ENCODE results near the gene BORCS5. TPM values are rescaled to one million over a fixed set of nuclear protein-coding genes. Genes with fewer than 3 reads are reported as not detected.
A peak's percentile ranks its signal among the peaks of the same experiment; 100 is the strongest.
"Not testable (repeated sequence)": the region's sequence is repeated elsewhere in the genome, so short reads cannot be mapped to it uniquely, and the experiment has no call there.

The BORCS5 gene
- total RNA-seq, 1 donor from 2014 or later, result 8.3 TPM

DNA sequence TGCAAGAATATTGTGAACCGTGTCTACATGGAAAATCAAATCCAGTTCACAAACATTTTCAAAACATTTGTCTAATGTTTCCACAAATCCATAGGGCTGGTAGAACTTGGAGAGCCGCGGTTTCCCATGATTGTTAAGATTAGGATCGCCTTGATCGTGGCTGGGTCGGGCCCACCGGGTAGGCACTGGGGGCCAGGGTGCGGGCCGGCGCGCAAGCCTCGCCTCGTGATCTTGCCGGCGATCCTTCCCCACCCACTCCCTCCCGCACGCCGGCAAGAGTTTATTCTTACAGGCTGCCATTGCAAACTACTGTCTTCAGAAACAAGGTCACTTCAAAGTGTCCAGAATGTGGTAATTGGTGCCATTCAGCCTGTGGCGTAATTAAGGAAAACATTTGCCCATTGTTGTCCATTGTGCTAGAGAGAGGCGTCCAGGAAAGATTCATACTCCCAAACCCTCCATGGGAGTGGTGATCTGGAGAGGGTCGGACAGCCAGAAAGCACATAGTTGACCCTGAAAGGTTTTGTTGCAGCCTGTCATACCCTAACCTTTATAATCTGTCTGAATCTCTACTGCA lies 95.5 kb downstream of the BORCS5 start:
- ATAC-seq (no peak), DNase-seq (ENCODE audit: low spot score) (no peak)

DNA sequence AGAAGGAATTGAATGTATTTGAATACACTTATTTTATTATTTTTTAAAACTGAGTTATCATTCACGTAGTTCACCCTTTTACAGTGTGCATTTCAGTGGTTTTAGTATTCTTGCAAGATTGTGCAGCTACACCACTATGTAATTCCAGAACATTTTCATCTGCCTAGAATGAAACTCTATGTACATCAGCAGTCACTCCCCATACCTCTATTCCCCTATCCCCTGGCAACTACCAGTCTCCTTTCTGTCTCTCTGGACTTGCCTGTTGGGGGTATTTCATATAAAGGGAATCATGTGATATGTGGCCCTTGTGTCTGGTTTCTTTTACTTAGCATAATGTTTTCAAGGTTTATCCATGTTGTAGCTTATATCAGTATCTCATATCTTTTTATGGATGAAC lies 96.8 kb downstream of the BORCS5 start:
- DNase-seq (ENCODE audit: low spot score) (no peak), ATAC-seq (no peak)

DNA sequence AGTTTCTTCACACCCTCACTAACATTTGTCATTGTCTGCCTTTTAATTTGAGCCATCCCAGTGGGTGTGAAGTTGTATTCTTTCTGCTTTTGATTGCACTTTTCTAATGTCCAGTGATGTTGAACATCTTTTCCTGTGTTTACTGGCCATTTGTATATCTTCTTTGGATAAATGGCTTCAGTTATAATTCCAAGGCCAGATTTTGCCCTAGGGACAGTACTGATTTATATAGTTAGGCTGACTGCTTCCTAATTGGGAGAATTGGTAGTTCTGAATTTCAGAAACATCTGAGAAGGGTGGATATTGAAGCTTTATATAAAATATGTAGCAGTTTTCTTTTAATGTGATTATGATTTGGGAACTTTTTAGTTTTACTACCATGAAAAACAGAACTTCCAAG lies 97.4 kb downstream of the BORCS5 start:
- ATAC-seq (no peak), DNase-seq (ENCODE audit: low spot score) (no peak)

DNA sequence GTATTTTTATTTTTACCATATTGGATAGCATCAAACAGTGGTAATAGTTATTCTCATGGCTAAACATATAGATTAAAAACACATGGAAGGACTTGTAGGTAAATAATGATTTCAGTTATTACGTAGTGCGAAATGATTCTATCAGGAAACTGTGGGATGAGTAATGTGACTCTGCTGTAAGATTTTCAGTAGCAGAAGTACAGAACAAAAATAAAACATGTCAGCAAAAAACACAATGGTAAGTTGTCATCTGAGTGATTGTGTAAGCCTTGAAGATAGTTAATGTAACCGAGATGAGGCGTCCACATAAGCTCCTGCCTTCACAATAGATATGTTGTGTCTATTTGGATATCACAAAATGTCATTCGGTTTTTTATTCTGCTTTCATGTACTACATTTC lies 99.8 kb downstream of the BORCS5 start:
- ATAC-seq (peak; percentile 19), DNase-seq (ENCODE audit: low spot score) (no peak)

DNA sequence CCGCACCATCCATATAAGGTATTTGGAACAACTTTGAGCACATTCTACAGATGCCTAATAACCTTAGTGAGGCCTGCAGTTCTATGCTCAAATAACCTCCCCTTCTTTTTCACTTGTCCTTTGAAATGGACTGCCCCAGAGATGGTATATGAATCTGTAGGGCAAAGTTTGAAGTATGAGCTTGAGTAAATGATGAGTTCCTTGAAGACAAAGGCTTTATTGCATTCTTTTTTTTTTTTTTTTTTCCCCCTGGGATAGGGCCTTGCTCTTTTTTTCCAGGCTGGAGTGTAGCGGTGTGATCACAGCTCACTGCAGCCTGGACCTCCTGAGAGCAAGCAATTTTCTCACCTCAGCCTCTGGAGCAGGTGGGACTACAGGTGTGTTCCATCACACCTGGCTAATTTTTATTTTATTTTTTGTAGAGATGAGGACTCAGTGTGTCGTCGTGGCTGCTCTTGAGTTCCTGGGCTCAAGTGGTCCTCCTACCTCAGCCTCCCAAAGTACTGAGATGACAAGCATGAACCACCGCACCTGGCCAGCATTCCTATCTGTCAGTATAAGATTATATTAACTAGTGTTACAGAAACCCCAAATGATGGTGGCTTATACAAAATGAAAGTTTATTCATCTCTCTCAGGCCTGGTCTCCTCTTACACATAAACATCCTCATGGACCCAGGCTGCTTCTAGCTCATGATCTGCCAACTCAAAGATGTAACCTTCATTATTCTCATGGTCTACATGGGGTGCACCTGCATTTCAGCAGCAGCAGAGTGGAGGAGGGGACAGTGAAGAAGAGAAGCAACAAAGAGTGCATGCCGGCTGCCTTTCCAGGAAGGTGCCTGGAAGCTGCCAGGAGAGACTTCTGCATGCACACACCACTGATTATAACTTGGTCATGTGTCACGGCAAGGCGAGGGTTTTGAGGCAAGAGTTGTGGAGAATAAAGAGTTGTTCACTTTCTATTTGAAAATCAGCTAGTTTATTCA lies 104.4 kb downstream of the BORCS5 start:
- no peak for DNase-seq (ENCODE audit: low spot score)
- no peak for ATAC-seq

DNA sequence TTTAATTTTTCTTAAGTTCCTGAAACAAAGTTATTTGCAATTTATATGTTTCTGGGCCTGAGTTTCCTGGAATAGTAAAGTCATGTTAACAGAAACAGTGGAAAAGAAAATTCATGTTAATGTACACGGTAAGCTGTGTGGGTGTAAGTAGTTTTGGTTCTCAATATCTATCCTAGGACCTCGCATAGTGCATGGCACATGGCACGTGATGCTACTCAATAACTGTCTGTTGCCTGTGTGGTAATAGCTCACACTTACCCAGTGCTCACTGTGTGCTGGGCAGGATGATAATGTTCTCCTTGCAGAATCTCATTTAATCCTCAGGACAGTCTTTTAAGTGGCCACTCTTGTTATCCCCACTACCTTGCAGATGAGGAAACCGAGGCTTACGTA lies 105.0 kb downstream of the BORCS5 start:
- no peak for ATAC-seq
- no peak for DNase-seq (ENCODE audit: low spot score)

DNA sequence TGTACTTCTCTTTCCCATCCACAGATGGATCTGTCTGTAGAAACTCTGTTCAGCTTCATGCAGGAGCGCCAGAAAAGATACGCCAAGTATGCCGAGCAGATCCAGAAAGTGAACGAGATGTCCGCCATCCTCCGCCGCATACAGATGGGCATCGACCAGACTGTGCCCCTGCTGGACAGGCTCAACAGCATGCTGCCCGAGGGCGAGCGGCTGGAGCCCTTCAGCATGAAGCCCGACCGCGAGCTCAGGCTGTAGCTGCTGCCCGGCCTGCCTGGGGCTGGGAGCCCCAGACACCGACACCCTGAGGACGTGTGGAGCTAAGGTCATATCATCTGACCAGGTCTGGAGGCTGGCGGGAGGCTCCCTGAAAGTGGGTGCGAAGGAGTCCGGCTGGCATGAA lies 108.6 kb downstream of the BORCS5 start:
- DNase-seq (ENCODE audit: low spot score) (no peak), ATAC-seq (no peak)

DNA sequence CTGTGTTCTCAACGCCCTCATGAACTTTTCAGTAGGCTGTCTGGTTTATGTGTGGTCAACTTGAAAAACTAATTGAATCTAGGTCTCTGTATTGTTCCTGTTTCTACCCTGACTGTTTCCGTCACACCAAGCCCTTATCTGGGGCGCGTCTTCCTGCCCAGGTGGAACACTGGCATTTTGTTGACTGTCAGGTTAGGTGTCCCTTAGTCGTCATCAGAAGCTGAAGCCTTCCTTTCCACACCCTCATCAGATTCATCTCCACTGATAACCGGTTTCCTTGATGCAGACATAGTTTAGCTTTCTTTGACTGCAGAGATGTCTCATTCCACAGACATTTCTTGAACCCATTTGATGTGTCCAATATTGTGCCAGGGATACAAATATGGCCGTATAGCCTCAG lies 109.3 kb downstream of the BORCS5 start:
- no peak for ATAC-seq

DNA sequence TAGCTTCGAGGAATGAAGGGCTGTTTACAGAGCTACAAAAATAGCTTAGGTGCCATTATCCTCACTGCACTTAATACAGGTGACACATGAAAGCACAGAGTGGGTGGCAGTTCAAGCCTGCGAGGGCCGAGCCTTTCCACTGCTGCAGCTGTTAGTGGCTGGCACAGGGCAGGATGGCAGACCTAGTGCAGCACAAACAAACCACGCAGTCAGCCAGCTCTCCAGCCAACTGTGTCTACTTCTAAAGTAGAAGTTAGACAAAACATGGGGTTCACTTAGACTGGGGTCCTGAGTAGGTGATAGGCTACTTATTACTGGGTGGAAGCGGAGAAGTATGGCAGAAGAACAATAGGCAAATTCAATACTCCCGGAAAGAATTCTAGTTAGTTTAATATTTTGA lies 110.4 kb downstream of the BORCS5 start:
- DNase-seq (ENCODE audit: low spot score) (no peak), ATAC-seq (peak; percentile 77)

More for the DNA sequence above, 109.3 kb downstream of the BORCS5 start:
- DNase-seq (ENCODE audit: low spot score), result no peak

DNA sequence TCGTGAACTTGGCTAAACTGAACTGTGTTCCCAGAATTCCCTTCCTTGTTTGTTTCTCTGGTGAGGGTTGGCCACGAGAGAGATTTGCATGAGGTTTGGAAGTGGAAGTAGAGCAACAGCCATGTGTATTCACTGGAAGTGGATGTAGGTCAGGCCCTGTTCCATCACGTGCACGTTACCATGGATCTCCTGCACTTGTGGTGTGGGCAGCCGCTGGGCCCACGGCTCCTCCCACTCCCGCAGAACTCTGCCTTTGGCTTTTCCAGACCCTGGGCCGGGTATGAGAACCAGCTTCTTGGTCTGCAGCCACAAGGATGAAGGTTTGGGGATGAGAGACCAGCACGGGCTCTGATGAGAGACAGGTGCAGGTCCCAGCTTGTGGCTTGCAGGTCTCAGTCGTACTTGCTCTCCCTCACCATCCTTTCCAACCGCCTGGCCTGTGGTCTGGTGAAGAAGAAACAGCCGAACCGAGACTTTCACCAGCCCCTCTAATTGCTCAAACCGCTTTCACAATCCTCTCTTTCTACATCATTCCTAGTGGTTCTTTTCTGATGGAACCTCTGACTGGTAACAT lies 110.9 kb downstream of the BORCS5 start:
- peak; percentile 78 for ATAC-seq
- peak; percentile 73 for DNase-seq (ENCODE audit: low spot score)

DNA sequence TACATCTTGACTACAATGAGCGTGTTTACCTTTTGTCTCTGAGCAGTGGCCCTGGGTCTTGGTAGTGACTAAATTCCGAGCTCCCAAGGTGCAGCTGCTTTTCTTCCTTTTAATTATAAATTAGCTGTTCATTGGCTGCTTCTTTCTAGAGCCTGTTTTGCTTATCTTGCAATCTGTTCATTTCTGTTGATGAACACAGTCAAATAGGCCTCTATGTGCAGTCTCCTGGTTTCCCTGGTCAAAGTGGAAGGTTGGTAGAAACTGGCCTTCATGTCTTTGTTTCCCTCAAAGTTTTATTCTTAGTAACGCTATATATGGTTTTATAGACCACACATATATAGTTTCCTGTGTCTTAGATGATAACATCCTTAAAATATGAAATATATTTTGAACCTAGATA lies 111.7 kb downstream of the BORCS5 start:
- no peak for DNase-seq (ENCODE audit: low spot score)
- ATAC-seq, result no peak

DNA sequence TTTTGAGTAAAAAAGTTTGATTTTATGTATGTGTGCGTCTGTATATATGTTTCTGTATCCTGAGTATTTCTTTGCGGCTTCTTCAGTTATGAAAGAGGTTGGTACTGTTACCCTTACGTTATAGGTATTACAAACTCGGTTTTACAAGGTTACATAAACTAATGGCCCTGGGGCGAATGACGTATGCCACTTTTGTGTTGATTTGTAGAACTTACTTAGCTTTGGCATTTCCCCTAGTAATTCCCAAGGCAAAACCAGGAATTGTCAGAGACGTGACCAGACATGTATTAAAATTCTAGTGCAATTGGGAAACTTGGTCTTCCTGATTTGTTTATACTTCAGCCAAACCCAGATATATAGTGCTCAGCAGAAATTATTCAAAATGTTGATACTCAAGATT lies 112.5 kb downstream of the BORCS5 start:
- ATAC-seq, result no peak
- no peak for DNase-seq (ENCODE audit: low spot score)

DNA sequence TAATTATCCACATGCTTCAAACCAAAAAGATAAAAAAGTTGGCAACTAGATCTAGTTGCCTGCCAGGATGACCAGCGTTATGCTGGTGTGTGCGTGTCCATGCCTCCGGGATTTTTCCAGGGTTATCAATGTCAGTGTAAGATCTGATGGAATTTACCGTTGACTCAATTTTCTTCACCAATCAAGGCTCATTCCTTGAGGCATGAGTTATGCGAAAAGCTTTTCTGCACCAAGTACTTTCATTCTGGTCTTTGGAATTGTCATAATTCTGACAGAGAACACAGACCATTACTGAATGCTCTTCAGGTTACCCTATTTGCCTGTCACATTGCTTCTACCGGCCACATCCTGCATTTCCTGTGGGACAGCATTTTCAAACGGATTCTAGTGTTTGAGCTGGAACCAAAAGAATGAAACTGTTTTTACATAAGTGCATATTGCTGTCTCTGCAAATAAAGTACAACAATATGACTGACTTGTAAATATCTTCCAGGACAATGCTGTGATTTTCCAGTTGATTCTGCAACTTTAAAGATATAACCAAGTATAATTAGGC lies 114.0 kb downstream of the BORCS5 start:
- DNase-seq (ENCODE audit: low spot score) (no peak), ATAC-seq (no peak)

DNA sequence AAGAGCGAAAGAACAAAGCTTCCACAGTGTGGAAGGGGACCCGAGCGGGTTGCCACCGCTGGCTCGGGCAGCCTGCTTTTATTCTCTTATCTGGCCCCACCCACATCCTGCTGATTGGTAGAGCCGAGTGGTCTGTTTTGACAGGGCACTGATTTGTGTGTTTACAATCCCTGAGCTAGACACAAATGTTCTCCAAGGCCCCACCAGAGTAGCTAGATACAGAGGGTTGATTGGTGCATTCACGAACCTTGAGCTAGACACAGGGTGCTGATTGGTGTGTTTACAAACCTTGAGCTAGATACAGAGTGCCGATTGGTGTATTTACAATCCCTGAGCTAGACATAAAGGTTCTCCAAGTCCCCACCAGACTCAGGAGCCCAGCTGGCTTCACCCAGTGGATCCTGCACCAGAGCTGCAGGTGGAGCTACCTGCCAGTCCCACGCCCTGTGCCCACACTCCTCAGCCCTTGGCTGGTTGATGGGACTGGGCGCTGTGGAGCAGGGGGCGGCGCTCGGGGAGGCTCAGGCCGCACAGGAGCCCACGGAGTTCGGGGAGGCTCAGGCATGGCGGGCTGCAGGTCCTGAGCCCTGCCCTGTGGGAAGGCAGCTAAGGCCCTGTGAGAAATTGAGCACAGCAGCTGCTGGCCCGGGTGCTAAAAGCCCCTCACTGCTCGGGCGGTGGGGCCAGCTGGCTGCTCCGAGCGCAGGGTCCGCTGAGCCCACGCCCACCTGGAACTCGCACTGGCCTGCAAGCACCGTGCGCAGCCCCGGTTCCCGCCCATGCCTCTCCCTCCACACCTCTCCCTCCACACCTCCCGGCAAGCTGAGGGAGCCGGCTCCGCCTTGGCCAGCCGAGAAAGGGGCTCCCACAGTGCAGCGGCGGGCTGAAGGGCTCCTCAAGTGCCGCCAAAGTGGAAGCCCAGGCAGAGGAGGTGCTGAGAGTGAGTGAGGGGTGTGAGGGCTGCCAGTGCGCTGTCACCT lies 115.4 kb downstream of the BORCS5 start:
- ATAC-seq; DNase-seq (ENCODE audit: low spot score): not testable (repeated sequence)

DNA sequence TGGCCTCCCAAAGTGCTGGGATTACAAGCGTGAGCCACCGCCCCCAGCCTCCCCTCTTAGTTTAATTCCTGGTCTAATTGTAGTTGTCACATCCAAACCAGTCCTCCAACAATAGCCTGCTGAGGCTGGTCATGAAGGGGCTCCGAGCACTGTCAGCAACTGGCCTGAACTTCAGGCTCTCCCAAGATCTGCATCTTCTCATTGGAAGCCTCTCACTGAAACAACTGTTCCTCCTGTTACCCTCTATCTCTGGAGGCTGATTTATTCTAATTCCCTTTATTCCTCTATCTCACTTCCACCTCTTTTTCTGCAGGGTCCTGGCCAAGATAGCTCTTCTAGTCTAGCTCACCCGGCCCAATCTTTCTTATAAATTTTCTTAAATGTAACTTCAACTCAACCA lies 116.3 kb downstream of the BORCS5 start:
- ATAC-seq (no peak), DNase-seq (ENCODE audit: low spot score) (no peak)

DNA sequence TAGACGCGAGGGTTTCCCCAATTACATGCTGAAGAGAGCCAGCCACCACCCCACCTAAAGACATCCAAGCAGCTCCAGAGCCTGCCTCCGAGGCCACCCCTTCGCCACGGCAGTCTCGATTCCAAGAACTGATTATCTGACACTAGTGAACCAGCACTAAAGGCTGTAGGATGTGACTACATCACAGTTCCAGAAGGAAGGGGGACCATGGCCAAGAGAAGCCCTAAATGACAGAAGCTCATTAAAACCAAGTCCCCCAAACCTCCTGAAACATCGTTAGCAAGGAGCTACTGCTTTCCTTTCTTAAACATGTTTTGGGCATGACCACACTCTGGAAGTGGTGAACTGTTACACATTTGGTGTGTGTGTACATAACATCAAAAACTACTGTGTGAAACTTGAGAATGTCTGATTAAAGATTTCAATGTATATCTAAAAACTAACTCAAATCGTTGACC lies 117.6 kb downstream of the BORCS5 start:
- ATAC-seq (no peak), DNase-seq (ENCODE audit: low spot score) (no peak)

DNA sequence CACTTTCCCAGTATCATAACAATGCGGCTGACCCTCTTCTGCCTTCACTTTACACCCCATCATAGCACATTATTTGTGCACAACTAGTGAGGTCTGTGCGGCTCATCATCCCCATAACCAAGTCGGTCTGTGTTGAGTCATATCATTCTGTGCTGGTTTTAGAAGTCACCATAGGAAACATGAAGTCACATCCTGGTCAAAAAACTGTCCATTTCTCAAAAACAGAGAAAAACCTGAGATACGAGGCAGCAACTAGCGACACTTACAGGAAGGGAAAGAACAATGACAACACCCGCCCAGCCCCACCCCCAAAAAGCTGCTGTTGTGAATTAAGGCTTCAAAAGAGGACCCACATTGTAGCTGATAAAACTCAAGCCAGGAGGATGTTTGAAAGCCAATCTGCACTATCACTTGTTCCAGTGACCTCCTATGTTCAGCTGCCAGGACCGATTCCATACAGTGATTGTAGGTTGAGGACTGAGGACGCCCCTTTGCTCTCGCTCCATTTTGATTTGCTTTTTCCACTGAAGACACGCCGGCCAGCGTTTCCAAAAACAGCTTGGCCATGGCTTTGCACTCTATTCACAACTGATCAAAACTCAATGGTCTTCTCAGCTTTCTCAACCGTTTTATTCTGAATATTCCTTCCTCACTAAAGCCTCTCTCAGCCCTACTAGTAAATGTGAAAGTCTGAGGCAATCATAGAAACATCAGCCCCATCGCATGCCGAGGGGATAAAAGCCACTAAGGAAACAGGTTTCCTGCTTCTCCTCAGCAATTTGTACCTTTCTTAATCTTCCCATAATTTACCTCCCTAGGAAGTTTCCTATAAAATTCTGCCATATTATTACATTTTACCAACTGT lies 118.3 kb downstream of the BORCS5 start:
- ATAC-seq (no peak), DNase-seq (ENCODE audit: low spot score) (no peak)

DNA sequence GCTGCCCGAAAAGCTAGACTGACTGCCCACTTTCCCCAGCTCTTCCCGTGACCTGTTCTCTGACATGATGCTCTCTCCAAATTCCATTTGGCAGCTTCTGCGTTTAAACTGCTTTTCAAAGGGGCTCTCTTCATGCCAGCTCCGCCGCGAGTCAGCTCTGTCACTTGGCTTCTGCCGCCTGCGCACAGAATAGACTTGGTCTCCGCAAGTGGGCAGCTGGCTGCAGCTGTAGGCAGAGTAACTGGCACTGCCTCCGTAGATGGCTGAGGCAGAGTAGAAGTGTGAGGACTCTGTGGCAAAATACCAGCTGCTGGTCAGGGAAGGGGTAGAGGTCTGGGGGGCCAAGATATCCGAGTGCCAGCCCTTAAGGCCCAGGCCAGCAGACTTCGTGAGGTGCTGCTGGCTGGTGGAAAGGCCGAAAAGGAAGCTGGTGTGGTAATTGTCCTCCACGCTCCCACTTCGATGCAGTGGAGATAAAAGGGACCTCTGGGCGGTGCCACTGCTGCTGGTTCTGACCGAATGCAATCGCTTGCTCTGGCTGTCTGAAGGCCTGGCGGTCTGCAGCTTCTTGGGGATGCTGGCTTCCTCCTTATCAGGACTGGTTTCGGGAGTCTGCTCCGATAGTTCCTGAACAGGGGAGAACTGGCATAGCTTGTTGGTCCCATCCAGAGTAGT lies 120.1 kb downstream of the BORCS5 start:
- ATAC-seq (peak; percentile 23), DNase-seq (ENCODE audit: low spot score) (no peak)

DNA sequence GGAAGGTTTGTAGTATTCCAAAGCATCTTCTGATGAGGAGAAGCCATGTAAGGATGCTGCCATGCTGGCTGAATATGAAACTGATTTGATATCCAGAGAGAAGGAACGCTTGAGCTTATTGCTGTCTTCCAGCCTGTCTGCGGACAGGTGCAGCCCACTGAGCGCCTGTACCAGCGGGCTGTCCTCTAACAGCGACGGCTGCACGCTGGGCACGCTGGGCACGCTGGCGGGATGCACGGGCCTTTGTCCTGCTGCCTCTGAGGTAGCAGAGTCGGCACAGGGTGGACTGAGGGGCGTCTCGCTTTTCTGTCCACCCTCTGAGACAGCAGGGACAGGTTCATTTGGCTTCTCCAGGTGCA lies 120.6 kb downstream of the BORCS5 start:
- DNase-seq (ENCODE audit: low spot score), result no peak
- peak; percentile 14 for ATAC-seq
